K562 (cell line): Measurements from ENCODE around the gene MEGF9. TPM values are rescaled to one million over a fixed set of nuclear protein-coding genes. Genes with fewer than 3 reads are reported as not detected.
"Not testable (repeated sequence)": the region's sequence is repeated elsewhere in the genome, so short reads cannot be mapped to it uniquely, and the experiment has no call there.

ENCODE experiments used
- ATAC-seq: fragments of 200-7000 bp; cut with Tn5 transposase; 3 replicates; pipeline ENCODE4 v1.9.1; 2020; ENCODE audit warnings: moderate library complexity
- BruUV-seq: library from RNA; stranded (reverse); fragments of 400-500 nt; replicated peaks from 2 replicates; lab custom pipeline; 2021; lab: Mats Ljungman, UMichigan
- CTCF ChIA-PET: fragments of 300-600 bp; formaldehyde crosslinking; extraction: SDS; loops from one replicate; lab custom pipeline; 2021; ENCODE audit warnings: low intra/inter-chr PET ratio; lab: Yijun Ruan, JAX
- POLR2A ChIA-PET: fragments of 300-600, 350-650 bp; sonication (Branson Sonifier 250); formaldehyde crosslinking; extraction: SDS; loops from one replicate; lab custom pipeline; 2021; ENCODE audit warnings: antibody characterized with exemption, inconsistent platforms; lab: Yijun Ruan, JAX
- DNase-seq, 4 experiments: peaks; one replicate each; pipeline versions ENCODE4 v3.0.0 to v3.0.0-alpha.2; 2011 to 2018; ENCODE audit warnings: low spot score in 3 of 4, mixed read lengths in 3 of 4; ENCODE audit errors: extremely low read depth in 1 of 4
- FAIRE-seq: peaks from 2 replicates; lab custom pipeline; 2011; peaks lifted over from hg19 to GRCh38; lab: Jason Lieb, UNC
- H2AFZ ChIP-seq: 2 replicates; pipeline ENCODE4 v1.6.0; 2011; ENCODE audit warnings: low read depth, low read length, control low read depth, inconsistent platforms
- H3K27ac ChIP-seq: fragments of 200-600 bp; 3 replicates; pipeline ENCODE4 v1.8.0; 2011; ENCODE audit warnings: low read depth, mild to moderate bottlenecking, control low read depth, inconsistent platforms, low read length, moderate library complexity, mixed read lengths; ENCODE audit errors: extremely low read depth
- H3K27me3 ChIP-seq, 2 experiments: fragments of 300-600 bp in 1 of 2; 2 replicates in 1 of 2; 3 replicates in 1 of 2; pipeline versions ENCODE4 v1.6.0 to v1.8.0; 2011; ENCODE audit warnings: inconsistent platforms in 2 of 2, low read length in 2 of 2, mild to moderate bottlenecking in 1 of 2, mixed read lengths in 1 of 2, moderate library complexity in 1 of 2; ENCODE audit not compliant: control insufficient read depth in 2 of 2, insufficient read depth in 2 of 2
- H3K36me3 ChIP-seq: fragments of 300-600 bp; 3 replicates; pipeline ENCODE4 v1.8.0; 2011; ENCODE audit warnings: mild to moderate bottlenecking, low read length, inconsistent platforms; ENCODE audit not compliant: control insufficient read depth, insufficient read depth
- H3K4me1 ChIP-seq, 2 experiments: fragments of 200-600 bp in 1 of 2; replicated peaks in 1 of 2; 2 replicates in 1 of 2; 3 replicates in 1 of 2; pipeline versions ENCODE4 v1.5.1 to v1.8.0; 2011; ENCODE audit warnings: inconsistent platforms in 2 of 2, low read length in 2 of 2, mild to moderate bottlenecking in 1 of 2, mixed read lengths in 1 of 2, moderate library complexity in 1 of 2; ENCODE audit not compliant: control insufficient read depth in 2 of 2, insufficient read depth in 2 of 2
- H3K4me2 ChIP-seq: 2 replicates; pipeline ENCODE4 v1.6.1; 2011; ENCODE audit warnings: low read length, control low read depth, inconsistent platforms, mixed read lengths; ENCODE audit not compliant: insufficient read depth
- H3K4me3 ChIP-seq: fragments of 200-600 bp; sonication (generic), shearing (Covaris generic); 2 replicates; pipeline ENCODE4 v1.5.1; 2016; ENCODE audit warnings: control low read depth, inconsistent platforms
- H3K79me2 ChIP-seq: fragments of 200-600 bp; 3 replicates; pipeline ENCODE4 v1.8.0; 2011; ENCODE audit warnings: low read length, inconsistent platforms; ENCODE audit not compliant: control insufficient read depth, insufficient read depth
- H3K9ac ChIP-seq, 2 experiments: 2 replicates each; pipeline versions ENCODE4 v1.6.0 to v1.6.1; 2011; ENCODE audit warnings: low read depth in 2 of 2, low read length in 2 of 2, control low read depth in 1 of 2, inconsistent platforms in 1 of 2, mild to moderate bottlenecking in 1 of 2, mixed read lengths in 1 of 2; ENCODE audit not compliant: insufficient read depth in 1 of 2
- H3K9me1 ChIP-seq: one replicate; pipeline ENCODE4 v1.6.0; 2011; ENCODE audit warnings: inconsistent platforms, mild to moderate bottlenecking, low read length, moderate library complexity; ENCODE audit not compliant: control insufficient read depth, insufficient read depth
- H3K9me3 ChIP-seq: replicated peaks from 2 replicates; pipeline ENCODE4 v1.5.1; 2011; ENCODE audit warnings: low read depth, low read length, inconsistent platforms; ENCODE audit not compliant: control insufficient read depth, insufficient read depth
- H4K20me1 ChIP-seq: replicated peaks from 2 replicates; pipeline ENCODE4 v1.6.1; 2011; ENCODE audit warnings: low read length, inconsistent platforms, mixed read lengths; ENCODE audit not compliant: control insufficient read depth, insufficient read depth
- FOSL1 ChIP-seq: fragments of 200-800 bp; sonication (Bioruptor generic); conservative IDR thresholded peaks from 2 replicates; pipeline ENCODE4 v1.6.1; 2016; ENCODE audit warnings: missing genetic modification characterization, missing compliant biosample characterization
- ZNF121 ChIP-seq: sonication (generic); formaldehyde crosslinking; conservative IDR thresholded peaks from 2 replicates; pipeline ENCODE4 v1.8.0; 2022; ENCODE audit warnings: missing genetic modification reagents
- WGBS: fragments of 100-300 bp; shearing (Covaris generic); methylation state at CpG from one replicate; pipeline ENCODE4 v1.1.6; 2016; ENCODE audit warnings: low coverage, mixed read lengths; ENCODE audit not compliant: insufficient coverage; ENCODE audit errors: missing lambda C conversion rate; 5-methylcytosine and 5-hydroxymethylcytosine counted together
- in situ Hi-C: fragments of 300-500 bp; cut with MboI; formaldehyde crosslinking; loops from 4 replicates; pipeline ENCODE4 v1.15.0; 2018; ENCODE audit warnings: inconsistent platforms, mixed read lengths
- intact Hi-C: fragments of 100-400 bp; cut with micrococcal nuclease; formaldehyde crosslinking; loops from 2 replicates; pipeline ENCODE4 v1.14.2; 2022
- polyA plus RNA-seq, 8 experiments: library from polyadenylated mRNA; depleted of rRNA in 4 of 8; stranded (reverse) in 5 of 8; unstranded in 3 of 8; fragments of >200 nt; fragmentation: Nextera tagmentation in 2 of 8; fragmentation: Illumina TruSeq in 1 of 8; extraction: Ambion mirVana in 2 of 8; extraction: Trizol in 1 of 8; gene quantifications; 2 replicates each; pipeline versions ENCODE4 v1.2.1 to v1.2.3, GENCODE V29; 2011 to 2014; ENCODE audit warnings: inconsistent platforms in 1 of 8, missing spikeins in 1 of 8
- total RNA-seq, 7 experiments: library from RNA; depleted of rRNA in 6 of 7; stranded (reverse); fragments of >200 nt in 6 of 7; fragmentation: Illumina TruSeq in 2 of 7; extraction: Trizol in 2 of 7; gene quantifications; 2 replicates each; pipeline versions ENCODE4 v1.2.1 to v1.2.3, GENCODE V29; 2011 to 2021; ENCODE audit warnings: low replicate concordance in 1 of 7
- TF ChIP-seq, protein P1 (sequence below), 2 experiments: fragments of 450-650 bp in 1 of 2; sonication (generic) in 1 of 2; formaldehyde crosslinking in 1 of 2; IDR thresholded peaks; 2 replicates each; pipeline versions ENCODE4 v1.7.1 to v1.9.0; 2016 to 2022; ENCODE audit warnings: inconsistent platforms in 1 of 2, mild to moderate bottlenecking in 1 of 2, missing genetic modification reagents in 1 of 2

The MEGF9 gene
- total and polyA plus RNA-seq, 9 of the 15 experiments (the other 6 are each of a cell fraction or from before 2014, with no cell fraction given) = 2.1 to 6.2 (median 3.8) TPM

DNA sequence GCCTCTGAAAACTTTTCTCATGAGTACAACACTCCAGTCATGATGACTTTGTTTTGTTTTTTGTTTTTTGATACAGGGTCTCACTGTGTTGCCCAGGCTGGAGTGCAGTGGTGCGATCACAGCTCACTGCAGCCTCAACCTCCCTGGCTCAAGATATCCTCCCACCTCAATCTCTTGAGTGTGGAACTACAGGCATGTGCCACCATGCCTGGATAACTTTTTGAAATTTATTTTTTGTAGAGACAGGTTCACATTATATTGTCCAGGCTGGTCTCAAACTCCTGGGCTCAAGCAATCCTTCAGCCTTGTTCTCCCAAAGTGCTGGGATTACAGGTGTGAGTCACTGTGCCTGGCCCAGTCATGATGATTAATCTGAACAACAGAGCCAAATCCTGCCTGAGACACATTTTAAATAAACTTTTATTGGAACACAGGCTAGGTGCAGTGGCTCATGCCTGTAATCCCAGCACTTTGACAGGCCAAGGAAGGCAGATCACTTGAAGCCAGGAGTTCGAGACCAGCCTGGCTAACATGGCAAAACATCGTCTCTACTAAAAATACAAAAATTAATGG lies 85.3 kb downstream of the MEGF9 start:
- H3K4me2 ChIP-seq, CTCF ChIA-PET, DNase-seq, FAIRE-seq, H3K27me3 ChIP-seq, H3K4me1 ChIP-seq, intact Hi-C loops, H4K20me1 ChIP-seq, H3K36me3 ChIP-seq, in situ Hi-C loops, H3K4me3 ChIP-seq, H3K9me3 ChIP-seq, H3K79me2 ChIP-seq, H3K9ac ChIP-seq, H3K27ac ChIP-seq, H2AFZ ChIP-seq, BruUV-seq, H3K9me1 ChIP-seq, ATAC-seq: not testable (repeated sequence)
- TF ChIP-seq, protein P1, sequence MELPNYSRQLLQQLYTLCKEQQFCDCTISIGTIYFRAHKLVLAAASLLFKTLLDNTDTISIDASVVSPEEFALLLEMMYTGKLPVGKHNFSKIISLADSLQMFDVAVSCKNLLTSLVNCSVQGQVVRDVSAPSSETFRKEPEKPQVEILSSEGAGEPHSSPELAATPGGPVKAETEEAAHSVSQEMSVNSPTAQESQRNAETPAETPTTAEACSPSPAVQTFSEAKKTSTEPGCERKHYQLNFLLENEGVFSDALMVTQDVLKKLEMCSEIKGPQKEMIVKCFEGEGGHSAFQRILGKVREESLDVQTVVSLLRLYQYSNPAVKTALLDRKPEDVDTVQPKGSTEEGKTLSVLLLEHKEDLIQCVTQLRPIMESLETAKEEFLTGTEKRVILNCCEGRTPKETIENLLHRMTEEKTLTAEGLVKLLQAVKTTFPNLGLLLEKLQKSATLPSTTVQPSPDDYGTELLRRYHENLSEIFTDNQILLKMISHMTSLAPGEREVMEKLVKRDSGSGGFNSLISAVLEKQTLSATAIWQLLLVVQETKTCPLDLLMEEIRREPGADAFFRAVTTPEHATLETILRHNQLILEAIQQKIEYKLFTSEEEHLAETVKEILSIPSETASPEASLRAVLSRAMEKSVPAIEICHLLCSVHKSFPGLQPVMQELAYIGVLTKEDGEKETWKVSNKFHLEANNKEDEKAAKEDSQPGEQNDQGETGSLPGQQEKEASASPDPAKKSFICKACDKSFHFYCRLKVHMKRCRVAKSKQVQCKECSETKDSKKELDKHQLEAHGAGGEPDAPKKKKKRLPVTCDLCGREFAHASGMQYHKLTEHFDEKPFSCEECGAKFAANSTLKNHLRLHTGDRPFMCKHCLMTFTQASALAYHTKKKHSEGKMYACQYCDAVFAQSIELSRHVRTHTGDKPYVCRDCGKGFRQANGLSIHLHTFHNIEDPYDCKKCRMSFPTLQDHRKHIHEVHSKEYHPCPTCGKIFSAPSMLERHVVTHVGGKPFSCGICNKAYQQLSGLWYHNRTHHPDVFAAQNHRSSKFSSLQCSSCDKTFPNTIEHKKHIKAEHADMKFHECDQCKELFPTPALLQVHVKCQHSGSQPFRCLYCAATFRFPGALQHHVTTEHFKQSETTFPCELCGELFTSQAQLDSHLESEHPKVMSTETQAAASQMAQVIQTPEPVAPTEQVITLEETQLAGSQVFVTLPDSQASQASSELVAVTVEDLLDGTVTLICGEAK (IDR thresholded peaks at IDR 0.05) = peak; percentile 56; the same call in 1 of the 2 replicates
- TF ChIP-seq, protein P1 (CRISPR knock-in tag; IDR thresholded peaks at IDR 0.05) = not testable (repeated sequence)
- TF ChIP-seq ZNF121 = peak; percentile 70
- peak; percentile 53 for TF ChIP-seq FOSL1 (tag)
- POLR2A ChIA-PET = interaction anchor here (1.2 kb wide), 1 partner anchor 322 kb away, joined by 3 read pairs; no protein-coding TSS in a partner anchor
- 72% methylated on average over 3 of the region's 3 CpGs for WGBS
